GM12864 (cell line): ENCODE data around the gene ADAM19.
A peak's percentile ranks its signal among the peaks of the same experiment; 100 is the strongest.

ENCODE experiments used
- DNase-seq: peaks from one replicate; pipeline ENCODE4 v3.0.0-alpha.2; 2011; ENCODE audit warnings: low read depth
- H3K4me3 ChIP-seq: 2 replicates; pipeline ENCODE4 v1.5.1; 2011; ENCODE audit warnings: mild to moderate bottlenecking, low read depth, low read length, control low read depth
- CTCF ChIP-seq: IDR thresholded peaks from 2 replicates; pipeline ENCODE4 v1.5.1; 2011; ENCODE audit warnings: low read depth, mild to moderate bottlenecking, moderate library complexity, low read length, control low read depth, inconsistent platforms; ENCODE audit errors: missing control alignments

ADAM19 gene

GRCh38 chr5:157612581-157612980 is 37.0 kb upstream of the ADAM19 start:
- TF ChIP-seq CTCF, result no peak
- no peak overlapping the region for H3K4me3 ChIP-seq
- DNase-seq, result no peak

- DNase-seq, result peak; percentile 83
- no peak for TF ChIP-seq CTCF
- H3K4me3 ChIP-seq, result no peak overlapping the region
Measured at GRCh38 chr5:157611571-157612476, 36.2 kb upstream of the ADAM19 start.

GRCh38 chr5:157610990-157611389 is 35.4 kb upstream of the ADAM19 start:
- no peak for TF ChIP-seq CTCF
- no peak for DNase-seq
- no peak overlapping the region for H3K4me3 ChIP-seq

- TF ChIP-seq CTCF, result no peak
- no peak for DNase-seq
Measured at GRCh38 chr5:157608972-157609565, 33.5 kb upstream of the ADAM19 start.

GRCh38 chr5:157607371-157608161 is 32.0 kb upstream of the ADAM19 start:
- no peak for TF ChIP-seq CTCF
- DNase-seq, result no peak
- no peak overlapping the region for H3K4me3 ChIP-seq

More at GRCh38 chr5:157608972-157609565, 33.5 kb upstream of the ADAM19 start:
- no peak overlapping the region for H3K4me3 ChIP-seq

- no peak for DNase-seq
- TF ChIP-seq CTCF, result no peak
- H3K4me3 ChIP-seq, result no peak overlapping the region
Measured at GRCh38 chr5:157606046-157606445, 30.5 kb upstream of the ADAM19 start.
